GM18499 (cell line): ENCODE data around the gene LIMS2.

Experiments
- ATAC-seq: cut with Tn5 transposase; IDR thresholded peaks from one replicate; pipeline ENCODE4 v1.9.1; 2021; ENCODE audit warnings: moderate number of reproducible peaks; ENCODE audit not compliant: insufficient read depth, unreplicated experiment

LIMS2 gene

DNA sequence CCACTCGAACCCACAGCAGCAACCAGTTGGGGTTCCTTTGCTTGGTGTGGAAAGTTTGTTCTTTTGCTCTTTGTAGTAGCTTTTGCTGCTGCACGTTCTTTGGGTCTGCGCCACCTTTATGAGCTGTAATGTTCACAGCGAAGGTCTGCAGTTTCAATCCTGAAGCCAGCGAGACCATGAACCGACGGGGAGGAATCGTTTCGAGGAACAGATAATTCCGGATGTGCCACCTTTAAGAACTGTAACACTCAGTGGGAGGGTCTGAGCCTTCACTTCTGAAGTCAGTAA lies 15.1 kb downstream of the LIMS2 start:
- no peak for ATAC-seq

DNA sequence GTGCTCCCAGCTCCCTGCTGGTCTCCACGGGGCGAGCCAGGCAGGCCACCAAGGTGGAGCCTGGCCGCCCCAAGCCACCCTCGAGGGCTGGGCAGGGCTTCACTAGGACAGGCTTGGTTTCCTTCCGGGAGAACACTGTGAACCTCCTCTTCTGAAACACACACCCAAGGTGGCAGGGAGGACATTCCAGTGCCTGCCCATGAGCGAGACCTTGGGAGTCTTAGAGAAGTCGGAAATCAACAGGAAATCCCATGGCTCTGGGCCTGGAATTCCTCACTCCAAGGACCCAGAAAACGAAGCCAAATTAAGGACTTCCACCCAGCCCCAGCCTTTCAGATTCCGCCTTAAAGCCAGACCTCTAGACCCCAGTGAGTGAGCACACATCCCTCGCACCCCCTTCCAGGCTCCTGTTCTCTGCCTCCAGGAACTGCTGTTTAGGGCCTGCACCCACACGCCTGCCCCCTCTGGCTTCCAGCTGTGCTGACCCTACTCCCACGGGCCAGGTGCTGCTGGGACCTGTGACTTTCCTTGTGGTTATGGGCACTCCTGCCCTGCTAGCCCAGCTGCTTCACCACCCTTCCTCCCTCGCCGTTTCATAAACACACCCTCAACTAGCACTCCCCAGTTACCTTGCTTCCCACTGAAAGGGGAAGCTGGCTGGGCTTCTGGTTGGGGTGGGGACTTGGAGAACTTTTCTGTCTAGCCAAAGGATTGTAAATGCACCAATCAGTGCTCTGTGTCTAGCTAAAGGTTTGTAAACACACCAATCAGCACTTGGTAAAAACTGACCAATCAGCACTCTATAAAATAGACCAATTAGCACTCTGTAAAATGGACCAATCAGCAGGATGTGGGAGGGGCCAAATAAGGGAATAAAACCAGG lies 15.7 kb downstream of the LIMS2 start:
- no peak for ATAC-seq

DNA sequence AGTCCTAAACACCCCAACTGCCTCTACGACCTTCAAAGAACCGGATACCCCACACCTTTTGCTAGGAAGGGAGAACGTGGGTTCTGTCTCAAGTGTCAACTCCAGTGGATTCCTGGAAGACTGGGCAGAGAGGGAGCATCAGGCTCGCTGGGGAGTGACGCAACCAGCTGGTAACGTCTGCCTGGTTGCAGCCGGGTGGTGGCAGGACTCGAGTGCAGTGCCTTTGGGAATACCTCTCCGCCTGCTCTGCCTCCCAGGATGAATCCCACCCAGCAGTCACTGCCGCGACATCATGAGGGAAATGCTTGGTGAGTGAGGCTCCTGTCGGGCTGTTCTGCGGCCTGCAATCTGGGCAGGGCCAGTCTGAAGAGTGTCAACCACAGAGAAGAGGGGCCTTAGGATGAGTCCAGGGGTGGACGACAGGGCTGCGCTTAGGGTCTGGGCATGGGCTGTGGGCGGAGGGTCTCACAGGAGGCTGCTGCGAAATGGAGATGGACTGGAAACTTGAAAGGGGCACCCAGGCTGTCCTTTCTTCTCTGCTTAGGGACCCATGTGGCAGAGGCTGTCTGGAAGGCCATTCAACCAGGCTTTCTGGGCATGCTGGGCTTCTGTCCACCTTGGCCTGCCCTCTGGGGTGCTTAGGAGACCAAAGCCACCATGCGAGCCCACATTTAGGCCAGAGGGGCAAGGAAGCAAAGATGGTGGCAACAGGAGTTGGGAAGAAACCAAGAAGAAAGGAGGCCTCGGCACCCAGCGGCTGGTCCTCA lies 16.5 kb downstream of the LIMS2 start:
- ATAC-seq: no peak

DNA sequence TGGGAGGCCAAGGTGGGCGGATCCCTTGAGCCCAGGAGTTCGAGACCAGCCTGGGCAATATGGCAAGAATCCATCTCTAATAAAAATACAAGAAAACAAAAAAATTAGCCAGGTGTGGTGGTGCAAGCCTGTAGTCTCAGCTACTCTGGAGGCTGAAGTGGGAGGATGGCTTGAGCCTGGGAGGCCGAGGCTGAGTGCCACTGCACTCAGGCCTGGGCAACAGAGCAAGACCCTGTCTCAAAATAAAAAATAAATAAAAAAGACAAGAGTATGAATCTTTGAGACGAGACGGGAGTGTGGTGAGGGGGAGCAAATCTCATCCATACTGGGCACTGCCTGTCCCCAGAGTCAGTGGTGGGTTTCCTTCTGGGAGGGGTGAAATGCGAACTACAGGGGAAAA lies 17.2 kb downstream of the LIMS2 start:
- no peak for ATAC-seq

DNA sequence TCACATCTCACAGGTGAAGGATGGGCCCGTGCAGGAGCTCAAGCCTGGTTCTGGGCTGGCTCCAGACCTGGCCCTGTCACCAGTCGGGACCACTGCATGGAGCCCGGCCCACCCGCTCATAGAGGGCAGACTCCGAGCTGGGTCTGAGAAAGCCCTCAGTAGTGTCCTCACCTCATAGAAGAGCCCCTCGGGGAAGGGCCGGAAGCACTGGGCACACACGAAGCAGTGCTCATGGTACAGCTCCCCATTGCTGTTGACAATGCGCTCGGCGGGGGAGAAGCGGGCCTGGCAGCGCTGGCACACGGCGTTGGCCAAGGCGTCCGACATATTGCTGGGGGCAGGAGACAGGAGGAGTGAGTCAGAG lies 18.1 kb downstream of the LIMS2 start:
- ATAC-seq: no peak

DNA sequence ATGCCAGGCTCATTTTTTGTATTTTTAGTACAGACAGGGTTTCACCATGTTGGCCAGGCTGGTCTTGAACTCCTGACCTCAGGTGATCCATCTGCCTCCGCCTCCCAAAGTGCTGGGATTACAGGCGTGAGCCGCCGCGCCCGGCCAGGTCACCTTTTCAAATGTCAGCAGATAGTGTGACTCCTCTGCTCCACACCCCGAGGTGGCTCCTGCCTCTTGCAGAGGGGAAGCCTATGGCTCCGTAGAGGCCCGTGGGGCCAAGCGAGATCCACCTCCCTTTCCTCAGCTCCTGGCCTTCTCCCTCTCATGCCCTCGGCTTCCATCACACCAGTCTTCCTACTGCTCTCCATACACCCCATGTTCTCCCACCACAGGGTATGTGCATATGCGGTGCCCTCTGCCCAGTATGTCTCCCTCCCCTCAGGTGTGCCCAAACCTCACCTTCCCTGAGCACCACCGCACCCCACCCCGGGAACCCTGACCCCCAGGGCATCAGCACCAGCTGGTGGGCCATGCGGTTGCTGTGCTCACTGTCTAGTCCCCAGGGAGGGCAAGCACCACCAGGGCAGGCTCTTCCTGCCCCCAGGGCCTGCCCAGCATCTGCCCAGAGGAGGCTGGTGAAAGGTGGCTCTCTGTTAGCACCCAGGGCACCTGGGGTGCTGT lies 18.6 kb downstream of the LIMS2 start:
- no peak for ATAC-seq

DNA sequence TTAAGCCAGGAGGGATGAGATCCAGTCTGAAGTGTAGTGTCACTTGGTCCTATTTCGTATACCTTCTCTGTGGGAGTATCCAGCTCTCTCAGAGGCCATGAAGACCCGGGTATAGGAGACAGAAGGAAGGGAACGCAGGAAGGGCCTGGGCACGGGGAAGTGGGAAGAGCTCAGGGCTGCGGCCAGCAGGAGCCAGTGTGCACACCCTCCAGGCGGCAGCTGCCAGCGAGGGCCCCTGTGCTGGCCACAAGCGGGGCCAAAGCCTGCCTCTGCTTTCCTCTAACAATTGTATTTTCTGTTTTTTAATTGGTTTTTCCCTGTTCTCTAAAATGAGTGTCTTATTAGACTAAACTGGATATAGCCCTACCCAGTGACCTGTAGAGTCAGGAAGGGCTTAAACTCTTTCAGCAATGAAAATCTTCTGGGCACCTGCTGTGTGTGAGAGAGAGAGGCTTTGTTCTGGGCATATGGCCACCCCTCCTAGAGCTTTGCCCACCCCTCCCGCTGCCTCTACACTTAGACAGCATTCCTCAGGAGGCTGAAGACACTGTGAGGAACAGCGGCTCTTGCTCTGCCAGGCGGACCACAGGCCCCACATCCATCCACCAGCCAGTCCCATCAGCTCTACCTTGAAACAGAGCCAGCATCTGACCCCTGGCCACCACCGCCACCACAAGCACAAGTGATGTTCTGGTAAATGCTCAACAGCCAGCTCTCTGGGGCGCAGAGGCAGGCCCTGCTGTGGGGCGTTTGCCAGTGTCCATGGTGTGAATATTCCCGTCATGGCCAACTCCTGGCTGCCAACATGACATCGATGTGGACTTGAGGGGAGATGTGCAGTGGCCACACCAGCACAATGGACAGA lies 19.9 kb downstream of the LIMS2 start:
- no peak for ATAC-seq

DNA sequence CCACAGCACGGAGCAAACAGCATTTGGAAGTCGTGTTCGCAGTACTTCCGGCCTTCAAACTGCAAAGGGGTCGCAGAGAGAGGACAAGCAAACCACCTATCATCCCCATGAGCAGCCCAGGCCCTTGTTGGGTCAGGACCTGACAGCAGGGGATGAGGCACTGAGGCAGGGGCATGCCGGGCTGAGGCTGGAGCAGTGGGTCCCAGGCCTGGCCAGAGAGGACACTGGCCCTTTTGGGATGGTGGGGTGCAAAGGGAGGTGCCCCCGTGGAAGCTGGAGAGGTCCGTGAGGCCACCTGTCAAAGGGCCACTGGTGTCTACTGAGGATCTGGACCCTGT lies 20.5 kb downstream of the LIMS2 start:
- no peak for ATAC-seq

DNA sequence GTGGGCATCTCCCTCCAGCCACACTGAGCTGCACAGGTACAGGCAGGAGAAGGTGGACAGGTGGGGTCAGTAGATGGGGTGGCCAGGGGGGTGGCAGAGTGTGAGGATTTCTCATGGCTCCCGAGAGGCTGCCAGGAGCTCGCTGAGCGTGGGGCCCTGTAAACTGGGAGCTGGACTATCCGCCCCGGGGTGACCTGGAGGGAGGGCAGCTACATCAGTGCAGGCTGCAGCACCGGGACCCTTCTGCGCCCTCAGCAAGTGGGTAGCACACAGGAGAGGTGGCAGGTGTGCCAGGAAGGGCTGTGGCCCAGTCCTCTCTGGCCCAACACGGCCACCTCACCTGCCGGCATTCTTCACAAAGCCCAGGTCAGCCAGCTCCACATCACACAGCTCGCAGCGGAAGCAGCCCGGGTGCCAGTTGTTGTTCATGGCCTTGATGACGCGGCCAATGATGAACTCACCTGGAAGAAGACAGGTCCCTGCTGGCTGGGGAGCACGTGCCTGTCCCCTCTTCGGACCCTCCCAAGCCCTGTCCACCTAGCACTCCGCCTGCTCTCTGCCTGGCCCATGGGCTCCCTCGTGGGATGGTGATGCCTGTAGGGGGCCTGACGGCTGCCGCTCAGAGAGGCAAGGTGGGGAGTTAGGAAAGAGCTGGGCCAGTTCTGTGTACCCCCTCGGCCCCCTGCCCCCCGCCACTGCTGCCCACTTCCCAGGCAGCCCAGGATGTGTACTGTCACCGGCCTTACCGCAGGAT lies 21.1 kb downstream of the LIMS2 start:
- ATAC-seq: no peak

DNA sequence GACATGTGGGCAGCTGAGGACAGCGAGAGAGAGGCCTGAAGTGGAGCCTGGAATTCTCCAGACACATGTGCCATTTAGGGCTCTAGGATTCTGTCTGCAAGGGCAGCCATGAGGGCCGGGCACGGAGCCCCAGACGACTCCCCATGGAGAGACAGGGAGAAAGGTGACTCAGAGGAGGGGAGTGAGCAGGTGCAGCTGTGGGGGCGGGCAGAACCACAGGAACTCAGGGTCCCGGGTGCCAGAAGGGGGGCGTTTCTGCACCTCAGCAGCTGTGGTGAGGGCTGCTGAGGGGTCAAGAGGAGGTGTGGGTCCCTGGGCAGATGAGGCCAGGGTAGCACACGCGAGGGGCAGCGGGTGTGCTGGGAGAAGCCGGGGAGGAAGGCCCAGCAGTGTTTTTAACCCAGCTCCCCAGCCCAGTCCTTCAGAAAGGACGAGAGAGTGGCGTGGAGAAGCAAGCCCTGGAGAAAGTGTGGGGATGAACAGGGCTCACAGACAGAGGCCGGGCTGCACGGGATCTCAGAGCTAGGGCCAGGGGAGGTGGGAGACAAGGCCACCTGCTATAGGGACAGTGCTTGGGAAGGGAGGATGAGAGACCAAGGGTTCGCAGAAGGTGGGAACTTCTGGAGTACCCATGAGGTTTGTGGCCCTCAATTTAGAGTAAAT lies 21.8 kb downstream of the LIMS2 start:
- no peak for ATAC-seq

DNA sequence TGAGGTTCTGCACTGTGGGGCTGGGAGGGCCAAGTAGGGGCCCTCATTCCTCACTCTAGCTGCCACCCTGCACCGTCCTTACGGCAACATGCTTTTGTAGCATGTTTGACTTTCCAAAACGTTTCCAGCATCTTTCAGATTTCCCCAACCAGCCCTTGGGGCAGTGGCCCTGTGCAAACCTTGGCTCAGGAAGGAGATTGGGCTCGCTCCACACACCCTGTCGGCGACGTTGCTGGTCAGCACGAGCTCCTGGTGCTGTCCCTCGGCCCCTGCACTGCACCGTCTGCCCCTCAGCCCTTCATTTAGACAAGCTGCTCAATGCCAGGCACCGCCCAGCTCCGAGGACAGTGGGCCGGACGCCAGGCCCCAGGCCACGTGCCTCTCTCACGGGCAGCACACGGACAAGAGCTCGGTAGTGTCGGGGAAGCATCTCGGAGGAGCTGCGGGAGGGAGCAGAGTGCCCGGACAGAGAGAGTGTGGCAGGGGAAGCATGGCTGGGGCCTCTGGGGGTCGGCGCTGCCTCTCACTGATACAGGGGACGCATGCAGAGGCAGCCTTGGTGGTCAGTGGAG lies 22.5 kb downstream of the LIMS2 start:
- ATAC-seq: no peak

DNA sequence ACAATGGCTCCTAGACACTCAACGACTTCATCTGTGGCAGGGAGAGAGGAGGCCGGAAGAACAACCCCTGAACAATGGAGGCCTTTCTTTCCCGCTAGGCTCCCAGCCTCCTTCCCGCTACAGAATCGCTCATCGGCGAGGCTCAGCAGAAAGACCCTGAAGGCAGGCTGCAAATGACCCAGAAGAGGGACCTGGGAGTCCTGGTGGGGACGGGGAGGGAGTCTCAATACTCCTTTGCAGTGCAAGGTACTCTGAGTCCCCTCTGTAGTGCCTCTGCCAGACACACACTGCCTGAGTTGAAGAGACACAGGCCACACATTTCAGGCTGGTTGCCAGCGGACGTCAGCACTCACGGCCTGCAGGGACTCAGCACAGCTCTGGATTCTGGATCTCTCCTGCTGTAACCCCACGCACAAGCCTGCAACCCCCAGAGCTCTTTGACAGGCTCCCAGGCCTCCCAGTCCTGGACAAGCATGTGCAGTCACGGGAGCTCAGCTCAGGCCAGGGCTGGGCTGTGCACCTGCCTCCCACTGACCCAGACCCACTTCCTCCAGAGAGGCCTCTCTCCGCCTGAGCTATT lies 23.3 kb downstream of the LIMS2 start:
- ATAC-seq: no peak

DNA sequence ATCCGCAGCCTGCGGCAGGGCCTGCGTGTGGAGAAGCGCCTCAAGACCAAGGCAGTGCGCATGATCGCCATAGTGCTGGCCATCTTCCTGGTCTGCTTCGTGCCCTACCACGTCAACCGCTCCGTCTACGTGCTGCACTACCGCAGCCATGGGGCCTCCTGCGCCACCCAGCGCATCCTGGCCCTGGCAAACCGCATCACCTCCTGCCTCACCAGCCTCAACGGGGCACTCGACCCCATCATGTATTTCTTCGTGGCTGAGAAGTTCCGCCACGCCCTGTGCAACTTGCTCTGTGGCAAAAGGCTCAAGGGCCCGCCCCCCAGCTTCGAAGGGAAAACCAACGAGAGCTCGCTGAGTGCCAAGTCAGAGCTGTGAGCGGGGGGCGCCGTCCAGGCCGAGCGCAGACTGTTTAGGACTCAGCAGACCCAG lies 23.9 kb downstream of the LIMS2 start:
- ATAC-seq: no peak

DNA sequence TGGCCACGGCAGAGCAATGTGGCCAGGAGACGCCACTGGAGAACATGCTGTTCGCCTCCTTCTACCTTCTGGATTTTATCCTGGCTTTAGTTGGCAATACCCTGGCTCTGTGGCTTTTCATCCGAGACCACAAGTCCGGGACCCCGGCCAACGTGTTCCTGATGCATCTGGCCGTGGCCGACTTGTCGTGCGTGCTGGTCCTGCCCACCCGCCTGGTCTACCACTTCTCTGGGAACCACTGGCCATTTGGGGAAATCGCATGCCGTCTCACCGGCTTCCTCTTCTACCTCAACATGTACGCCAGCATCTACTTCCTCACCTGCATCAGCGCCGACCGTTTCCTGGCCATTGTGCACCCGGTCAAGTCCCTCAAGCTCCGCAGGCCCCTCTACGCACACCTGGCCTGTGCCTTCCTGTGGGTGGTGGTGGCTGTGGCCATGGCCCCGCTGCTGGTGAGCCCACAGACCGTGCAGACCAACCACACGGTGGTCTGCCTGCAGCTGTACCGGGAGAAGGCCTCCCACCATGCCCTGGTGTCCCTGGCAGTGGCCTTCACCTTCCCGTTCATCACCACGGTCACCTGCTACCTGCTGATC lies 24.4 kb downstream of the LIMS2 start:
- no peak for ATAC-seq

DNA sequence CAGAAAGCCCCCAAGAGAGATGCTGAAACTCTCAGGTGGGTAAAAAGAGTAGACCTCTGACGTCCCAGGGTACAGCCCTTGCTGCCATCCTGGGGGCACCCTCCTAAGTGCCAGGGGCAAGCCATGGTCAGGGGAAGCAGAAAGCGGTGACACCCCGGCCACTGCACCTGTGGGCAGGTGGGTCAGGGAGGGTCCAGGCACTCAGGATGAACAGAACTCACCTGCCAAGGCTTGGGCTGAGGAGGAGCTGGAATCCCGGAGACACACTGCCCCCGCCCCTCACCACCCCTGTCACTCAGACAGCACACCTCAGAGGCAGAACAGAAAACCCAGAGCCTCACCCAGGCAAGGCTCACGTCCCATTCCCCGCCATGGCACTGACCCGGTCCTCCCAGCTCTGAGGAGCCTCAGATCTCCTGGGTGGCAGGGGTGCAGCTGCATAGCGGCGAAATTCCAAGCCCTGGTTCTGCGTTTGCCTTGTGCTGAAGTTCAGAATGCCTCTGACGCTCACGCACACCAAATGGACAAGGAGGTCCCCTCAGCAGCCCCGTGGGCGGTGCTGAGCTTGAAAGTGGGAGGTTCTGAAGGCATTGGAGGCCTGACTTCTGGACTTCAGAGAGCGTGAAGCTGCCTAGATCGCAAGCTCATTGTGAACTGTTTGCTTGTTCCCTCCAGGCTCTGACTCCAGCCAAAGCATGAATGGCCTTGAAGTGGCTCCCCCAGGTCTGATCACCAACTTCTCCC lies 25.1 kb downstream of the LIMS2 start:
- no peak for ATAC-seq

DNA sequence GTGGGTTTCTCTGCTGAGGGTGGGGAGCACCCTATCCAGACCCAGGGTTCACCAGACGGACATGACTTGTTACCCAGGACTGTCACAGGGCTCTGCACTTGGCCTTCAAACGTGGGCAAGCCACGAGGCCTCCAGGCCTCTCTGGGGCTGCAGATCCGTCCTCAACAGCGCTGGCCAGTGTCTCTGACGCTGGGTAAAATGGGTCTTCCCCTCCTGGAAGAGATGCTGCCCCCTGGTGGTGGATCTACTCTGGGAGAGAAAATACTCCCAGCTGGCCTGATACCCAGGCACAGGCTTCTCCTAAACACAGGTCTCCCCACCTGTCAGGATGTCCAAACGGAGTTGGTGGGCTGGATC lies 25.7 kb downstream of the LIMS2 start:
- no peak for ATAC-seq

DNA sequence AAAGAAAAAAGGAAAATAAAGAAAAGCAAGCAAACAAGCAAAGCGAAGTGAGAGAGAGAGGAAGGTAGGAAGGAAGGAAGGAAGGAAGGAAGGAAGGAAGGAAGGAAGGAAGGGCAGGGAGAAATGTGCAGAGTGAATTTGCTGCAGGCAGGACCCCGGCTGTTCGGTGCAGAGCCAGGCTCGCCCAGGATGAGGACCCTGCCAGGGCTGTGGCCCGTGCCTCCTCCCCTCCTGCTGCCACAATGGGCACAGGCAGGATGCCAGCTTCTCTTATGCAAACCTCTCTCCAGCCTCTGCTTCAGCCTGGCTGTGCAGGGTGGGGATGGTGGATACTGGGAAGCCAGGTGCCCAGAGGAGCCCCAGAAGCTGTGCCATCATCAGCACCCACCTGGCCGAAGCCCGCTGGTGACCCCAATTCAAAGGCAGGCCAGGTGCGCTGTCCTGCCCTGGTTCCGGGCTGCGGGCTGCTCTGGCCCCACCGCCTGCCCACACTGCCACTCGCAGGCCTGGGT lies 26.2 kb downstream of the LIMS2 start:
- no peak for ATAC-seq

DNA sequence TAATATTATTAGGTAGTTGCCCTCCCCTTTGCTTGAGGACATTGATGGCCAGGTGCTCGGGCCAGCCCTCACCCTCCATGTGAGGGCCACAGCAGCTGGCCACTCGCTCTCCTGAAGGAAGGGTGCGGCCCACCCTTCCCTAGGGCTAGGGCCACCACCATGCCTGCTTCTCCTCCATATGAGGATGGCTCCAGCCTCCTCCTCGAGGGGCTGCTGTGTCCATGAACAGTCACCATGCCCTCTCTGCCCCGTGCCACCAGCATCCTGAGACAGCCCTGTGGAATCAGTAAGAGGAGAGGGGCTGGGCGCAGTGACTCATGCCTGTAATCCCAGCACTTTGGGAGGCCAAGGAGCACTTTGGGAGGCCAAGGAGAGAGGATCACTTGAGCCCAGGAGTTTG lies 27.0 kb downstream of the LIMS2 start:
- ATAC-seq: no peak
